Nephron (organoid): ENCODE measurements around the gene UQCC5.

Experiments used
- H3K27ac Mint-ChIP-seq, 3 experiments: 2 replicates each; pipeline ENCODE4 v1.8.0; 2020; ENCODE audit warnings: mixed read lengths in 3 of 3, mild to moderate bottlenecking in 2 of 3, moderate library complexity in 1 of 3
- H3K27me3 Mint-ChIP-seq: 2 replicates; pipeline ENCODE4 v1.8.0; 2021; ENCODE audit warnings: low read depth, mild to moderate bottlenecking, moderate library complexity, mixed read lengths
- H3K36me3 Mint-ChIP-seq: 2 replicates; pipeline ENCODE4 v1.8.0; 2020; ENCODE audit warnings: low read depth, mixed read lengths
- H3K4me1 Mint-ChIP-seq: 2 replicates; pipeline ENCODE4 v1.8.0; 2020; ENCODE audit warnings: mixed read lengths
- H3K4me3 Mint-ChIP-seq, 3 experiments: 2 replicates each; pipeline ENCODE4 v1.8.0; 2020; ENCODE audit warnings: mild to moderate bottlenecking in 3 of 3, mixed read lengths in 3 of 3, moderate library complexity in 2 of 3
- H3K9me3 Mint-ChIP-seq: 2 replicates; pipeline ENCODE4 v1.8.0; 2020; ENCODE audit warnings: mixed read lengths
- TF ChIP-seq, protein P1 (sequence below), 3 experiments: fragments of 200-600 bp; sonication (generic); IDR thresholded peaks; one replicate each; pipeline ENCODE4 v1.5.0; 2021; ENCODE audit warnings: antibody characterized with exemption in 3 of 3; ENCODE audit not compliant: unreplicated experiment in 3 of 3

The UQCC5 gene

GRCh38 chr3:52515192-52515591 is 21.2 kb upstream of the UQCC5 start:
- H3K4me1 Mint-ChIP-seq: no peaks in the 10 kb centered on the region
- H3K4me3 Mint-ChIP-seq: no peak overlapping the region
- H3K27ac Mint-ChIP-seq: no peak overlapping the region
- H3K9me3 Mint-ChIP-seq: no peaks in the 10 kb centered on the region
- H3K27me3 Mint-ChIP-seq: peaks cover 7% of the 10 kb centered on the region
- no peaks in the 10 kb centered on the region for H3K36me3 Mint-ChIP-seq
- TF ChIP-seq, protein P1, sequence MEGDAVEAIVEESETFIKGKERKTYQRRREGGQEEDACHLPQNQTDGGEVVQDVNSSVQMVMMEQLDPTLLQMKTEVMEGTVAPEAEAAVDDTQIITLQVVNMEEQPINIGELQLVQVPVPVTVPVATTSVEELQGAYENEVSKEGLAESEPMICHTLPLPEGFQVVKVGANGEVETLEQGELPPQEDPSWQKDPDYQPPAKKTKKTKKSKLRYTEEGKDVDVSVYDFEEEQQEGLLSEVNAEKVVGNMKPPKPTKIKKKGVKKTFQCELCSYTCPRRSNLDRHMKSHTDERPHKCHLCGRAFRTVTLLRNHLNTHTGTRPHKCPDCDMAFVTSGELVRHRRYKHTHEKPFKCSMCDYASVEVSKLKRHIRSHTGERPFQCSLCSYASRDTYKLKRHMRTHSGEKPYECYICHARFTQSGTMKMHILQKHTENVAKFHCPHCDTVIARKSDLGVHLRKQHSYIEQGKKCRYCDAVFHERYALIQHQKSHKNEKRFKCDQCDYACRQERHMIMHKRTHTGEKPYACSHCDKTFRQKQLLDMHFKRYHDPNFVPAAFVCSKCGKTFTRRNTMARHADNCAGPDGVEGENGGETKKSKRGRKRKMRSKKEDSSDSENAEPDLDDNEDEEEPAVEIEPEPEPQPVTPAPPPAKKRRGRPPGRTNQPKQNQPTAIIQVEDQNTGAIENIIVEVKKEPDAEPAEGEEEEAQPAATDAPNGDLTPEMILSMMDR (IDR thresholded peaks at IDR 0.05; ENCODE audit: unreplicated experiment in 3 of 3): no peak

GRCh38 chr3:52516509-52517195 is 19.8 kb upstream of the UQCC5 start:
- no peak overlapping the region for H3K4me3 Mint-ChIP-seq
- TF ChIP-seq, protein P1 (IDR thresholded peaks at IDR 0.05; ENCODE audit: unreplicated experiment in 3 of 3): no peak
- no peaks in the 10 kb centered on the region for H3K4me1 Mint-ChIP-seq
- no peaks in the 10 kb centered on the region for H3K9me3 Mint-ChIP-seq
- no peaks in the 10 kb centered on the region for H3K36me3 Mint-ChIP-seq
- H3K27me3 Mint-ChIP-seq: peaks cover 3% of the 10 kb centered on the region
- H3K27ac Mint-ChIP-seq: no peak overlapping the region

DNA sequence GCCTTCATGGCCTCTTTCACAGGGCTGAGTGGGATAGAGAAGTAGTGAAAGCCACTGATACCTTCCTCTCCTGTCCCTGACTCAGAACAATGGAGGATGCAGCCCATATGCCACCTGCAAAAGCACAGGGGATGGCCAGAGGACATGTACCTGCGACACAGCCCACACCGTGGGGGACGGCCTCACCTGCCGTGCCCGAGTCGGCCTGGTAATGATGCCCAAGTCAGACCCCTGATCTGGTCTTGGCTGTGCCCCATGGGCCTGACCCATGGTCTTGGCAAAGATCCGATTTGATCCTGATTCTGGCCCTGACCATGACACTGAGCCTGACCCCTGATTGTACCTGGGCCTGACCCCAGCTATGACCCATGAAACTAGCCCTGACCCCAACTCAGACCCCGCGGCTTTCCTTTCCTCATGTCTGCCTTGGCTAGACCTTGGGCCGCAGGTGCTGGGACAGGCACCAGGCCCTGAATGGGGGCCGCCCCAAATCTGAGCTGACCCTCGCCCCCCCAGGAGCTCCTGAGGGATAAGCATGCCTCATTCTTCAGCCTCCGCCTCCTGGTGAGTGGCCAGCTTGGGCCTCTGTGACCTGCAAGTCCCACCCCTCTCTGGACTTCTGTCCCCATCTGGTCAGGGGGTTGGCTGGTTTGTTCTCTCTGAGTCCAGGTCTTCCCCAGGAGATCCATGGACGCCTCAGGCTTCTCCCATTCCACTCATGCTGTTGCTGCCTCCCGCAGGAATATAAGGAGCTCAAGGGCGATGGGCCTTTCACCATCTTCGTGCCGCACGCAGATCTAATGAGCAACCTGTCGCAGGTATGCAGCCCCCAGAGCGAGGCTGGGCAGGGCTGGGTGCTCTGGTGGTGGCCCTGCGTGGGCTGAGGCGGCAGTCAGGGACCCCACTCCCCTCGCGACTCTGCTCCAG is 18.3 kb upstream of the UQCC5 start:
- TF ChIP-seq, protein P1 (IDR thresholded peaks at IDR 0.05; ENCODE audit: unreplicated experiment in 3 of 3): no peak
- no peaks in the 10 kb centered on the region for H3K9me3 Mint-ChIP-seq
- H3K36me3 Mint-ChIP-seq: no peaks in the 10 kb centered on the region
- H3K4me1 Mint-ChIP-seq: no peaks in the 10 kb centered on the region
- H3K4me3 Mint-ChIP-seq: no peak overlapping the region
- H3K27ac Mint-ChIP-seq: no peak overlapping the region
- H3K27me3 Mint-ChIP-seq: peaks cover 3% of the 10 kb centered on the region

DNA sequence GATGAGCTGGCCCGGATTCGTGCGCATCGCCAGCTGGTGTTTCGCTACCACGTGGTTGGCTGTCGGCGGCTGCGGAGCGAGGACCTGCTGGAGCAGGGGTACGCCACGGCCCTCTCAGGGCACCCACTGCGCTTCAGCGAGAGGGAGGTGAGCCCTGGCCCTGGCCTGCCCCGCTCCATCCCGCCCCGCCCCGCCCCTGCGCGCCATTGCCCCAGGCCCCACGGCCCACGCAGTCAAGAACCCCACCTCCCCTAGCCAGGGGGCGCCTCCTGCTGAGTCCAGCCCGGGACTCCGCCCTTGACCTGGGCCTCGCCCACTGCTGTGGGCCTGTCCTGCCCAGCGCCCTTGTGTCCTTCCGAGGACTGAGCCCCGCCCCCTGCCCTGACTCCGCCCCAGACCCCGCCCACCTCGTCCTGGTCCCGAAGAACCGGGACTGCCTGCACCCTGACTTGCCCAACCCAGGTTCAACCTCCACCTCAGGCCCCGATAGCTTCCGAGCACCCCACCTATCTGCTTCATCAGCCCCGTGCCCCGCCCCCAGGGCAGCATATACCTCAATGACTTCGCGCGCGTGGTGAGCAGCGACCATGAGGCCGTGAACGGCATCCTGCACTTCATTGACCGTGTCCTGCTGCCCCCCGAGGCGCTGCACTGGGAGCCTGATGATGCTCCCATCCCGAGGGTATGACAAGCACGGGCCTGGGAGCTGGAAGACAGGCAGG is 17.5 kb upstream of the UQCC5 start:
- Mint-ChIP-seq H3K27me3 (peaks cover 3% of the 10 kb centered on the region), H3K9me3 (no peaks in the 10 kb centered on the region), H3K27ac (no peak overlapping the region), H3K36me3 (peaks cover 1% of the 10 kb centered on the region), H3K4me1 (no peaks in the 10 kb centered on the region), H3K4me3 (no peak overlapping the region)
- TF ChIP-seq, protein P1 (IDR thresholded peaks at IDR 0.05; ENCODE audit: unreplicated experiment in 3 of 3): no peak

DNA sequence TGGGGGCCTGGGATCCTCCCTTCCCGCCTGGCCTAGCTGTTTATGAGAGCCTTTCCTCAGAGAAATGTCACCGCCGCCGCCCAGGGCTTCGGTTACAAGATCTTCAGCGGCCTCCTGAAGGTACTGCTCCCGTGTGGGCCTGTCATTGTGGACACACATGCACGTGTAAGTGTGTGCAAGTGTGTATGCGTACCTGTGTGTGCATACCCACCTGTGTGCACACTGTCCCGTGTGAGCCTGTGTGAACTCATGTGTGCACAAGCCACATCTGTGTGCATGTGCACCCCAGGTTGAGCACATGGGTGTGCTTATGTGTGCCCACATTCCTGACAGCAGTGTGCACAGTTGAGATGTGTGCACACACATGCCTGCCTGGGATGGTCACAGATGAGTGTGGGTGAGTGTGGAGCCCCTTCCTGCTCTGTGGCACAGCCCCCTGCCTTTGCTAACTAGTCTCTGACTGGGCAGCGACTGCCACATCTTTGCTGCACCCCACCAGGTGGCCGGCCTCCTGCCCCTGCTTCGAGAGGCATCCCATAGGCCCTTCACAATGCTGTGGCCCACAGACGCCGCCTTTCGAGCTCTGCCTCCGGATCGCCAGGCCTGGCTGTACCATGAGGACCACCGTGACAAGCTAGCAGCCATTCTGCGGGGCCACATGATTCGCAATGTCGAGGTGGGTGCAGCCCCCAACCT is 16.8 kb upstream of the UQCC5 start:
- Mint-ChIP-seq H3K27me3 (peaks cover 3% of the 10 kb centered on the region), H3K9me3 (no peaks in the 10 kb centered on the region), H3K36me3 (peaks cover 8% of the 10 kb centered on the region), H3K4me3 (no peak overlapping the region), H3K27ac (no peak overlapping the region), H3K4me1 (no peaks in the 10 kb centered on the region)
- TF ChIP-seq, protein P1 (IDR thresholded peaks at IDR 0.05; ENCODE audit: unreplicated experiment in 3 of 3): no peak
